PC-3 (cell line): ENCODE data around the gene TRAF1.

Experiments
- CTCF ChIP-seq: fragments of 300-600 bp; sonication (generic); conservative IDR thresholded peaks from 2 replicates; pipeline ENCODE4 v1.5.1; 2017; ENCODE audit warnings: antibody characterized with exemption, low read depth, mild to moderate bottlenecking, low read length
- EZH2 ChIP-seq: fragments of 300-600 bp; sonication (generic); IDR thresholded peaks from one replicate; pipeline ENCODE4 v1.6.1; 2017; ENCODE audit warnings: antibody characterized with exemption, mild to moderate bottlenecking, low read length; ENCODE audit not compliant: unreplicated experiment

- TF ChIP-seq CTCF (no peak), EZH2 (no peak)
These were observed 22.7 kb upstream of the TRAF1 start for GRCh38 chr9:120949290-120949689.
